ENCODE results near the gene GAS7. TPM values are rescaled to one million over a fixed set of nuclear protein-coding genes. Genes with fewer than 3 reads are reported as not detected.

Gene GAS7
- total RNA-seq, 1 experiment from 2014 or later = 4.1 TPM

DNA sequence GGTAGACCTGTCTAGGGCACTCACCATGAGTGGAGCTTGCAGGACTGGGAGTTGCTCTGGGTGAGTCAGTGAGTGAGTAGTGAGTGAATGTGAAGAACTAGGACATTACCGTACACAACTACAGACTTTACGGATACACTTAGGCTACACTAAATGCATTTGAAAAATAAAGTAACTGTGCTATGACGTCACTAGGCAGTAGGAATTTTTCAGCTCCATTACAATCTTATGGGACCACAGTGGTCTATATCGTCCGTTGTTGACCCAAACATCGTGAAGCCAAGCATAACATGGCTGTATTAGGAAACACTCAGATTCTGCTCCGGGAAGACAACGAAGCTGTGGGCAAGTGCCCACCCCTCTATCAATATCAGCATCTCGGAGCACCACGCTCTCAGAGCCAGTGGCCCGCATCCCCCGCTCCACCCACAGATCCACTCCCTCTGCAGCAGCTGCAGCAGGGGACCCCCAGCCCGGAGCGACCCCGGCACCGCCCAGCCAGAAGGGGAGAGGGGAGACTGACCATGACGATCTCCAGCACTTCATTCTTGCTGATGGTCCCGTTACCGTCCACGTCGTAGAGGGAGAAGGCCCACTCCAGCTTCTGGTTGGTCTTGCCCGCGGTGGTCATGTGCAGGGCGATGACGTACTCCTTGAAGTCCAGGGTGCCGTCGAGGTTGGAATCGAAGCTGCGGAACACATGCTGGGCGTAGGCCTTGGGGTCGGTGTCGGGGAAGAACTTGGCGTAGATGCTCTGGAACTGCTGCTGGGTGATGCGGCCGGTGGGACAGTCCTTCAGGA is 293.9 kb downstream of the GAS7 start:
- Histone ChIP-seq H3K4me2 (ENCODE audit: low read length) (no peak overlapping the region), H3K27me3 (ENCODE audit: insufficient read depth, low read length) (peaks cover 7% of the 10 kb centered on the region; the same call in 1 of the 2 replicates), H3K27ac (ENCODE audit: low read depth, low read length) (no peak overlapping the region), H3K9ac (ENCODE audit: low read length) (no peak overlapping the region), H3K36me3 (ENCODE audit: control insufficient read depth in 1 of 2, insufficient read depth in 2 of 2, low read length in 2 of 2) (no peaks in the 10 kb centered on the region), H3K9me2 (ENCODE audit: insufficient read depth) (no peaks in the 10 kb centered on the region), H3K4me3 (replicated peaks in 1 of 2; ENCODE audit: low read depth in 1 of 2, low read length in 2 of 2) (no peak overlapping the region), H3K9me3 (ENCODE audit: control insufficient read depth in 1 of 2, insufficient read depth in 1 of 2, low read depth in 1 of 2, low read length in 2 of 2) (no peaks in the 10 kb centered on the region), H3K79me2 (ENCODE audit: insufficient read depth, low read length) (no peaks in the 10 kb centered on the region), H2AFZ (ENCODE audit: low read depth, low read length, poor library complexity, severe bottlenecking) (no peak overlapping the region), H4K20me1 (ENCODE audit: insufficient read depth) (no peaks in the 10 kb centered on the region), H3K4me1 (ENCODE audit: control insufficient read depth in 1 of 2, insufficient read depth in 2 of 2, low read length in 2 of 2) (peaks cover 4 to 7% of the 10 kb centered on the region in 2 experiments; a peak in 3 of 4 replicates)
- DNase-seq (ENCODE audit: low read depth, low spot score) = no peak
- ChIA-PET RAD21 (ENCODE audit: low non-redundant PET in 1 of 2, low total read pairs in 2 of 2, uncharacterized antibody in 2 of 2, unreplicated experiment in 2 of 2) (no interaction called here), CTCF (interaction anchor here (0.9 to 1.6 kb wide), 3 partner anchors 12 to 78 kb away, joined by 3 to 10 read pairs (median 4); no protein-coding TSS in a partner anchor), POLR2A (no interaction called here)
- TF ChIP-seq EGR1 (IDR thresholded peaks at IDR 0.05; ENCODE audit: low read depth) = no peak
- TF ChIP-seq CEBPB (IDR thresholded peaks at IDR 0.05; ENCODE audit: low read depth) = no peak
- TF ChIP-seq, protein P1, sequence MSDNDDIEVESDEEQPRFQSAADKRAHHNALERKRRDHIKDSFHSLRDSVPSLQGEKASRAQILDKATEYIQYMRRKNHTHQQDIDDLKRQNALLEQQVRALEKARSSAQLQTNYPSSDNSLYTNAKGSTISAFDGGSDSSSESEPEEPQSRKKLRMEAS (IDR thresholded peaks at IDR 0.05) = no peak
- TF ChIP-seq, protein P2, sequence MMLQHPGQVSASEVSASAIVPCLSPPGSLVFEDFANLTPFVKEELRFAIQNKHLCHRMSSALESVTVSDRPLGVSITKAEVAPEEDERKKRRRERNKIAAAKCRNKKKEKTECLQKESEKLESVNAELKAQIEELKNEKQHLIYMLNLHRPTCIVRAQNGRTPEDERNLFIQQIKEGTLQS (IDR thresholded peaks at IDR 0.05) = no peak
- TF ChIP-seq, protein P3, sequence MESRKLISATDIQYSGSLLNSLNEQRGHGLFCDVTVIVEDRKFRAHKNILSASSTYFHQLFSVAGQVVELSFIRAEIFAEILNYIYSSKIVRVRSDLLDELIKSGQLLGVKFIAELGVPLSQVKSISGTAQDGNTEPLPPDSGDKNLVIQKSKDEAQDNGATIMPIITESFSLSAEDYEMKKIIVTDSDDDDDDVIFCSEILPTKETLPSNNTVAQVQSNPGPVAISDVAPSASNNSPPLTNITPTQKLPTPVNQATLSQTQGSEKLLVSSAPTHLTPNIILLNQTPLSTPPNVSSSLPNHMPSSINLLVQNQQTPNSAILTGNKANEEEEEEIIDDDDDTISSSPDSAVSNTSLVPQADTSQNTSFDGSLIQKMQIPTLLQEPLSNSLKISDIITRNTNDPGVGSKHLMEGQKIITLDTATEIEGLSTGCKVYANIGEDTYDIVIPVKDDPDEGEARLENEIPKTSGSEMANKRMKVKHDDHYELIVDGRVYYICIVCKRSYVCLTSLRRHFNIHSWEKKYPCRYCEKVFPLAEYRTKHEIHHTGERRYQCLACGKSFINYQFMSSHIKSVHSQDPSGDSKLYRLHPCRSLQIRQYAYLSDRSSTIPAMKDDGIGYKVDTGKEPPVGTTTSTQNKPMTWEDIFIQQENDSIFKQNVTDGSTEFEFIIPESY (IDR thresholded peaks at IDR 0.05; ENCODE audit: extremely low read depth, insufficient replicate concordance, low read length) = no peak
- TF ChIP-seq SIN3A (IDR thresholded peaks at IDR 0.05; ENCODE audit: low read depth) = no peak
- TF ChIP-seq CBX3 (IDR thresholded peaks at IDR 0.05; ENCODE audit: low read depth) = no peak
- TF ChIP-seq FOSL1 (IDR thresholded peaks at IDR 0.05; ENCODE audit: low read depth) = no peak
- no peak for TF ChIP-seq RAD21 (IDR thresholded peaks at IDR 0.05; ENCODE audit: low read depth)
- no peak for TF ChIP-seq ELF1 (IDR thresholded peaks at IDR 0.05; ENCODE audit: borderline replicate concordance, low read depth)
- TF ChIP-seq JUND (IDR thresholded peaks at IDR 0.05) = no peak
- no peak for TF ChIP-seq SP1 (IDR thresholded peaks at IDR 0.05; ENCODE audit: low read depth)
- no peak for ATAC-seq
- BruUV-seq (replicated peaks) = no TSS peak
- intact Hi-C loops (cut with micrococcal nuclease) = no loop called here

Measured in HCT116 (cell line).